ENCODE data around the gene AK2. TPM values are rescaled to one million over a fixed set of nuclear protein-coding genes. Genes with fewer than 3 reads are reported as not detected.

Gene AK2
- total and polyA plus RNA-seq, 2 donors (not counting 3 experiments of a cell fraction or from before 2014, with no cell fraction given), result 107 to 134 TPM

- CTCF ChIA-PET, result interaction anchor here (1.0 to 4.6 kb wide), 12 partner anchors 20 to 179 kb away, joined by 3 to 72 read pairs (median 4); no protein-coding TSS in a partner anchor
- dilution Hi-C loops (cut with MboI; ENCODE audit: extremely low pct_ligation_motif_present, low sequenced_read_pairs), result no loop called here
- Histone ChIP-seq H3K27me3 (ENCODE audit: control insufficient read depth in 2 of 2, insufficient read depth in 2 of 2, low read length in 2 of 2) (no peaks in the 10 kb centered on the region), H3K9me1 (replicated peaks; ENCODE audit: control insufficient read depth, extremely low read depth, insufficient read depth, low read length) (no peaks in the 10 kb centered on the region), H3K4me3 (replicated peaks in 1 of 3; ENCODE audit: insufficient read depth in 1 of 3, low read depth in 1 of 3, low read length in 3 of 3) (no peak overlapping the region), H3K36me3 (ENCODE audit: control insufficient read depth in 2 of 2, extremely low read depth in 1 of 2, insufficient read depth in 2 of 2, low read length in 2 of 2) (no peaks in the 10 kb centered on the region), H4K20me1 (replicated peaks; ENCODE audit: control insufficient read depth, extremely low read depth, insufficient read depth, low read length) (no peaks in the 10 kb centered on the region), H3K4me2 (ENCODE audit: insufficient read depth, low read length) (no peak overlapping the region), H3K9me3 (replicated peaks; ENCODE audit: control insufficient read depth, insufficient read depth, low read length) (no peaks in the 10 kb centered on the region), H2AFZ (ENCODE audit: low read depth, low read length) (no peak overlapping the region), H3K4me1 (ENCODE audit: control insufficient read depth, extremely low read depth, insufficient read depth, low read length) (peaks cover 2% of the 10 kb centered on the region), H3K9ac (replicated peaks; ENCODE audit: extremely low read depth, insufficient read depth, low read length) (no peak overlapping the region), H3K79me2 (ENCODE audit: control insufficient read depth, insufficient read depth, low read length) (no peaks in the 10 kb centered on the region), H3K27ac (ENCODE audit: insufficient read depth, low read depth, low read length) (no peak overlapping the region)
- TF ChIP-seq MYC (IDR thresholded peaks at IDR 0.05; ENCODE audit: low read depth, low read length) (no peak), CTCF (IDR thresholded peaks at IDR 0.05; ENCODE audit: extremely low read depth in 1 of 2, insufficient read depth in 1 of 2, low read depth in 1 of 2, low read length in 2 of 2) (peak; percentile 65 to 78)
- POLR2A ChIA-PET, result no interaction called here
- intact Hi-C loops (cut with micrococcal nuclease), result loop anchor here (1.0 to 2.0 kb wide), 5 partner anchors 48 to 179 kb away; partner anchors contain the start of gene RNF19B
- BruUV-seq (replicated peaks), result no TSS peak
- DNase-seq (ENCODE audit: low read depth, low spot score), result peak; percentile 86
- peak; percentile 89 for FAIRE-seq
Observed at GRCh38 chr1:33055210-33056008, 18.7 kb upstream of the AK2 start.
